GM23248 (cell line): ENCODE measurements around the gene SMOC2. TPM values are rescaled to one million over a fixed set of nuclear protein-coding genes. Genes with fewer than 3 reads are reported as not detected.

Experiments
- DNase-seq: peaks from one replicate; pipeline ENCODE4 v3.0.0-alpha.2; 2015
- H2AFZ ChIP-seq: fragments of 200-600 bp; sonication (generic); 2 replicates; pipeline ENCODE4 v1.6.1; 2016; ENCODE audit warnings: antibody characterized with exemption
- H3F3A ChIP-seq: fragments of 200-600 bp; sonication (generic); 2 replicates; pipeline ENCODE4 v1.6.1; 2016; ENCODE audit warnings: mild to moderate bottlenecking, antibody characterized with exemption, mixed run types; ENCODE audit not compliant: insufficient read depth
- H3K27ac ChIP-seq: fragments of 200-600 bp; sonication (generic); 2 replicates; pipeline ENCODE4 v1.5.1; 2016; ENCODE audit warnings: mild to moderate bottlenecking
- H3K27me3 ChIP-seq: fragments of 200-600 bp; sonication (generic); replicated peaks from 2 replicates; pipeline ENCODE4 v1.6.1; 2016; ENCODE audit warnings: mild to moderate bottlenecking; ENCODE audit not compliant: insufficient read depth
- H3K36me3 ChIP-seq: fragments of 200-600 bp; sonication (generic); 2 replicates; pipeline ENCODE4 v1.6.1; 2016; ENCODE audit warnings: low read depth, mild to moderate bottlenecking
- H3K4me1 ChIP-seq: fragments of 200-600 bp; sonication (generic); 2 replicates; pipeline ENCODE4 v1.6.1; 2016; ENCODE audit warnings: mild to moderate bottlenecking; ENCODE audit not compliant: insufficient read depth
- H3K4me2 ChIP-seq: fragments of 200-600 bp; sonication (generic); one replicate; pipeline ENCODE4 v1.6.1; 2016; ENCODE audit warnings: mild to moderate bottlenecking; ENCODE audit not compliant: unreplicated experiment
- H3K4me3 ChIP-seq: fragments of 200-600 bp; sonication (generic); 2 replicates; pipeline ENCODE4 v1.5.1; 2016; ENCODE audit warnings: mild to moderate bottlenecking
- H3K79me2 ChIP-seq: fragments of 200-600 bp; sonication (generic); 2 replicates; pipeline ENCODE4 v1.6.1; 2016; ENCODE audit warnings: mild to moderate bottlenecking; ENCODE audit not compliant: insufficient read depth
- H3K9ac ChIP-seq: fragments of 200-600 bp; sonication (generic); 2 replicates; pipeline ENCODE4 v1.6.1; 2016; ENCODE audit warnings: mild to moderate bottlenecking
- H3K9me2 ChIP-seq: fragments of 200-600 bp; sonication (generic); 2 replicates; pipeline ENCODE4 v1.6.1; 2016; ENCODE audit warnings: mixed run types, mild to moderate bottlenecking, moderate library complexity; ENCODE audit not compliant: insufficient read depth
- H3K9me3 ChIP-seq: fragments of 200-600 bp; sonication (generic); one replicate; pipeline ENCODE4 v1.6.1; 2017; ENCODE audit warnings: low read depth
- H4K20me1 ChIP-seq: fragments of 200-600 bp; sonication (generic); 2 replicates; pipeline ENCODE4 v1.6.0; 2016; ENCODE audit not compliant: insufficient read depth
- EZH2 ChIP-seq: fragments of 200-600 bp; sonication (generic); IDR thresholded peaks from 2 replicates; pipeline ENCODE4 v1.6.1; 2018; ENCODE audit warnings: antibody characterized with exemption, mild to moderate bottlenecking; ENCODE audit not compliant: insufficient read depth, poor library complexity, severe bottlenecking
- EZH2phosphoT487 ChIP-seq: fragments of 200-600 bp; sonication (generic); IDR thresholded peaks from 2 replicates; pipeline ENCODE4 v1.6.1; 2018; ENCODE audit warnings: antibody characterized with exemption, moderate library complexity, mild to moderate bottlenecking, low read depth; ENCODE audit not compliant: insufficient read depth
- WGBS, 2 experiments: methylation state at CpG; one replicate each; pipeline ENCODE4 v1.1.6; 2015 to 2017; ENCODE audit warnings: low lambda C conversion rate in 2 of 2, low coverage in 1 of 2; ENCODE audit errors: missing lambda C conversion rate in 2 of 2; 5-methylcytosine and 5-hydroxymethylcytosine counted together
- in situ Hi-C: fragments of 300-500 bp; cut with MboI; formaldehyde crosslinking; loops from 2 replicates; pipeline ENCODE4 v1.15.0; 2020
- polyA plus RNA-seq: library from polyadenylated mRNA; unstranded; fragments of >200 nt; fragmentation: Nextera tagmentation; extraction: Ambion mirVana; gene quantifications from 2 replicates; pipeline ENCODE4 v1.2.1, GENCODE V29; 2016
- total RNA-seq: library from RNA; depleted of rRNA; stranded (reverse); fragments of >200 nt; shearing (Covaris generic); gene quantifications from 2 replicates; pipeline ENCODE4 v1.2.3, GENCODE V29; 2014

SMOC2 gene
- total and polyA plus RNA-seq, 2 experiments from 2014 or later: not detected

- TF ChIP-seq EZH2 (no peak), EZH2phosphoT487 (no peak)
- no peaks in the 10 kb centered on the region for H4K20me1 ChIP-seq
- H2AFZ ChIP-seq: no peak overlapping the region
- H3K27me3 ChIP-seq: peaks cover 26% of the 10 kb centered on the region
- no peak overlapping the region for H3K4me2 ChIP-seq
- H3K36me3 ChIP-seq: no peaks in the 10 kb centered on the region
- H3K4me1 ChIP-seq: no peaks in the 10 kb centered on the region
- no peak for DNase-seq
- no peak overlapping the region for H3K9ac ChIP-seq
- no peaks in the 10 kb centered on the region for H3K79me2 ChIP-seq
- H3K9me3 ChIP-seq: no peaks in the 10 kb centered on the region
- no peak overlapping the region for H3K27ac ChIP-seq
- H3K4me3 ChIP-seq: no peak overlapping the region
- 39% methylated on average over 4 of the region's 4 CpGs for whole genome bisulfite sequencing, 2 experiments
- in situ Hi-C loops: no loop called here
- no peaks in the 10 kb centered on the region for H3F3A ChIP-seq
- no peaks in the 10 kb centered on the region for H3K9me2 ChIP-seq
Measured at GRCh38 chr6:168438783-168439520, 2.0 kb upstream of the SMOC2 start.

GRCh38 chr6:168439794-168440450 is 1.1 kb upstream of the SMOC2 start:
- Histone ChIP-seq H3F3A (no peaks in the 10 kb centered on the region), H3K9ac (no peak overlapping the region), H3K27ac (no peak overlapping the region), H3K4me2 (no peak overlapping the region), H3K4me3 (no peak overlapping the region), H3K9me3 (no peaks in the 10 kb centered on the region), H2AFZ (no peak overlapping the region), H3K4me1 (no peaks in the 10 kb centered on the region), H3K79me2 (no peaks in the 10 kb centered on the region), H3K9me2 (no peaks in the 10 kb centered on the region), H4K20me1 (no peaks in the 10 kb centered on the region), H3K27me3 (peaks cover 26% of the 10 kb centered on the region), H3K36me3 (no peaks in the 10 kb centered on the region)
- in situ Hi-C loops: no loop called here
- no peak for TF ChIP-seq EZH2phosphoT487
- no peak for TF ChIP-seq EZH2
- 51 to 52% methylated on average over 8 of the region's 8 CpGs for WGBS, 2 experiments
- no peak for DNase-seq

GRCh38 chr6:168441434-168442391 is 729 bp downstream of the SMOC2 start:
- H3K27me3 ChIP-seq: peaks cover 26% of the 10 kb centered on the region
- DNase-seq: no peak
- H3K27ac ChIP-seq: no peak overlapping the region
- H3K36me3 ChIP-seq: no peaks in the 10 kb centered on the region
- no peak overlapping the region for H3K9ac ChIP-seq
- H3K9me2 ChIP-seq: no peaks in the 10 kb centered on the region
- in situ Hi-C loops: no loop called here
- H3F3A ChIP-seq: no peaks in the 10 kb centered on the region
- WGBS, 2 experiments: 3% methylated on average over 68 to 76 of the region's 87 CpGs
- no peak for TF ChIP-seq EZH2phosphoT487
- no peak for TF ChIP-seq EZH2
- no peaks in the 10 kb centered on the region for H3K4me1 ChIP-seq
- no peak overlapping the region for H3K4me3 ChIP-seq
- H3K79me2 ChIP-seq: no peaks in the 10 kb centered on the region
- H2AFZ ChIP-seq: no peak overlapping the region
- no peak overlapping the region for H3K4me2 ChIP-seq
- no peaks in the 10 kb centered on the region for H4K20me1 ChIP-seq
- no peaks in the 10 kb centered on the region for H3K9me3 ChIP-seq

GRCh38 chr6:168442646-168443045 is 1.7 kb downstream of the SMOC2 start:
- H4K20me1 ChIP-seq: no peaks in the 10 kb centered on the region
- no peak overlapping the region for H3K9ac ChIP-seq
- H3K27me3 ChIP-seq: peaks cover 26% of the 10 kb centered on the region
- TF ChIP-seq EZH2 (no peak), EZH2phosphoT487 (no peak)
- no peaks in the 10 kb centered on the region for H3K9me3 ChIP-seq
- no peak for DNase-seq
- no peak overlapping the region for H3K4me3 ChIP-seq
- H3K79me2 ChIP-seq: no peaks in the 10 kb centered on the region
- in situ Hi-C loops: no loop called here
- 45 to 47% methylated on average over 5 of the region's 5 CpGs for WGBS, 2 experiments
- H3K9me2 ChIP-seq: no peaks in the 10 kb centered on the region
- H3K4me2 ChIP-seq: no peak overlapping the region
- H3K36me3 ChIP-seq: no peaks in the 10 kb centered on the region
- H3K4me1 ChIP-seq: no peaks in the 10 kb centered on the region
- no peak overlapping the region for H3K27ac ChIP-seq
- H3F3A ChIP-seq: no peaks in the 10 kb centered on the region
- no peak overlapping the region for H2AFZ ChIP-seq
